ENCODE data around the gene SH3RF2.
"Not testable (repeated sequence)": the region's sequence is repeated elsewhere in the genome, so short reads cannot be mapped to it uniquely, and the experiment has no call there.

DNA sequence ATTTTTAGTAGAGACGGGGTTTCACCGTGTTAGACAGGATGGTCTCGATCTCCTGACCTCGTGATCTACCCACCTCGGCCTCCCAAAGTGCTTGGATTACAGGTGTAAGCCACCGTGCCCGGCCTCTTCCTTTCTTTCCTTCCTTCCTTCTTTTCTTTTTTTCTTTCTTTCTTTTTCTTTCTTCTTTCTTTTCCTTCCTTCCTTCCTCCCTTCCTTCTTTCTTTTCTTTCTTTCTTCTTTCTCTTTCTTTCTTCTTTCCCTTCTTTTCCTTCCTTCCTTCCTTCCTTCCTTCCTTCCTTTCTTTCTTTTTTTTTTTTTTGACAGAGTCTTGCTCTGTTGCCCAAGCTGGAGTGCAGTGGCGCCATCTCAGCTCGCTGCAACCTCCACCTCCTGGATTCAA, 27.6 kb downstream of the SH3RF2 start:
- TF ChIP-seq, protein P1, sequence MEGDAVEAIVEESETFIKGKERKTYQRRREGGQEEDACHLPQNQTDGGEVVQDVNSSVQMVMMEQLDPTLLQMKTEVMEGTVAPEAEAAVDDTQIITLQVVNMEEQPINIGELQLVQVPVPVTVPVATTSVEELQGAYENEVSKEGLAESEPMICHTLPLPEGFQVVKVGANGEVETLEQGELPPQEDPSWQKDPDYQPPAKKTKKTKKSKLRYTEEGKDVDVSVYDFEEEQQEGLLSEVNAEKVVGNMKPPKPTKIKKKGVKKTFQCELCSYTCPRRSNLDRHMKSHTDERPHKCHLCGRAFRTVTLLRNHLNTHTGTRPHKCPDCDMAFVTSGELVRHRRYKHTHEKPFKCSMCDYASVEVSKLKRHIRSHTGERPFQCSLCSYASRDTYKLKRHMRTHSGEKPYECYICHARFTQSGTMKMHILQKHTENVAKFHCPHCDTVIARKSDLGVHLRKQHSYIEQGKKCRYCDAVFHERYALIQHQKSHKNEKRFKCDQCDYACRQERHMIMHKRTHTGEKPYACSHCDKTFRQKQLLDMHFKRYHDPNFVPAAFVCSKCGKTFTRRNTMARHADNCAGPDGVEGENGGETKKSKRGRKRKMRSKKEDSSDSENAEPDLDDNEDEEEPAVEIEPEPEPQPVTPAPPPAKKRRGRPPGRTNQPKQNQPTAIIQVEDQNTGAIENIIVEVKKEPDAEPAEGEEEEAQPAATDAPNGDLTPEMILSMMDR (IDR thresholded peaks at IDR 0.05; ENCODE audit: low read length): not testable (repeated sequence)
- TF ChIP-seq EZH2 (IDR thresholded peaks at IDR 0.05; ENCODE audit: borderline replicate concordance, low read length): not testable (repeated sequence)

Data from OCI-LY1 (cell line).